Superior temporal gyrus (tissue), 1 donor: ENCODE results near the gene INO80B.

Experiments
- DNase-seq: peaks from one replicate; pipeline ENCODE4 v3.0.0-alpha.2; 2016; ENCODE audit errors: extremely low spot score

Gene INO80B

GRCh38 chr2:74502147-74502719, 47.3 kb downstream of the INO80B start:
- DNase-seq: no peak

GRCh38 chr2:74502720-74503505, 48.0 kb downstream of the INO80B start:
- DNase-seq: no peak

GRCh38 chr2:74503506-74504475, 48.9 kb downstream of the INO80B start:
- DNase-seq: no peak

GRCh38 chr2:74504591-74504990, 49.7 kb downstream of the INO80B start:
- no peak for DNase-seq

GRCh38 chr2:74505448-74506246, 50.8 kb downstream of the INO80B start:
- no peak for DNase-seq

GRCh38 chr2:74507145-74507925, 52.4 kb downstream of the INO80B start, which contains the start of gene PCGF1:
Gene PCGF1 (minus strand): TSS chr2:74507695. CDS start chr2:74507668, 27 bp downstream.
- peak; percentile 99 for DNase-seq
